Stimulated activated CD4-positive, alpha-beta T cell treated with anti-CD3 and anti-CD28 coated beads, Interleukin-15, amount 100 ng/mL, for 1 hour (primary cell): ENCODE measurements around the gene LITAFD.
"Not testable (repeated sequence)": the region's sequence is repeated elsewhere in the genome, so short reads cannot be mapped to it uniquely, and the experiment has no call there.

Experiments used
- DNase-seq, 2 donors: peaks; one replicate each; pipeline ENCODE4 v3.0.0-alpha.2; 2020; ENCODE audit warnings: low read depth in 1 of 2, low spot score in 1 of 2

The LITAFD gene

GRCh38 chr16:8872071-8872470, 10.1 kb upstream of the LITAFD start:
- no peak for DNase-seq

GRCh38 chr16:8872967-8873865, 8.9 kb upstream of the LITAFD start:
- no peak for DNase-seq

DNA sequence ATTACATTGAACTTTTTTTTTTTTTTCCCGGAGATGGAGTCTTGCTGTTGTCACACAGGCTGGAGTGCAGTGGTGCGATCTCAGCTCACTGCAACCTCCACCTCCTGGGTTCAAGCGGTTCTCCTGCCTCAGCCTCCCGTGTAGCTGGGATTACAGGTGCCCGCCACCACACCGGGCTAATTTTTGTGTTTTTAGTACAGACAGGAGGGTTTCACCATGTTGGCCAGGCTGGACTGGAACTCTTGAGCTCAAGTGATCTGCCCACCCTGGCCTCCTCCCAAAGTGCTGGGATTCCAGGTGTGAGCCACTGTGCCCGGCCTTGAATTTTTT, 8.3 kb upstream of the LITAFD start:
- not testable (repeated sequence) for DNase-seq

DNA sequence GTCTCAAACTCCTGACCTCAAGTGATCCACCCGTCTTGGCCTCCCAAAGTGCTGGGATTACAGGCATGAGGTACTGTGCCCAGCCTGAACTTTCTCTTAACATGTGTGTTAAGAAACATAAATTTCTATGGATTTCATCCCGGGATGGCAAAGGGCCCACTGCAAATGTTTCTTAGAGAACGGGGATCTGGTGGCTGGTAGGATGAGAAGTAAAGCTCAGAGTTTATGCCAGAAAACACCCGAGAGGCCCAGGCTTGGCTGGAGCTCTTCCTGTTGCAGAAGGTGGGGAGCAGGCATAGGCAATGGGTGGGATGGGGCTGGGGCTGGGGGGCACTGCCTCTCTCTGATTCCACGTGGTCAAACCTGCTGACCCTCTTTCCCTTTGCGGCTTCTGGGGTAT, 7.8 kb upstream of the LITAFD start:
- DNase-seq: no peak

- DNase-seq: not testable (repeated sequence)
These were observed 6.8 kb upstream of the LITAFD start for GRCh38 chr16:8875317-8875716.

DNA sequence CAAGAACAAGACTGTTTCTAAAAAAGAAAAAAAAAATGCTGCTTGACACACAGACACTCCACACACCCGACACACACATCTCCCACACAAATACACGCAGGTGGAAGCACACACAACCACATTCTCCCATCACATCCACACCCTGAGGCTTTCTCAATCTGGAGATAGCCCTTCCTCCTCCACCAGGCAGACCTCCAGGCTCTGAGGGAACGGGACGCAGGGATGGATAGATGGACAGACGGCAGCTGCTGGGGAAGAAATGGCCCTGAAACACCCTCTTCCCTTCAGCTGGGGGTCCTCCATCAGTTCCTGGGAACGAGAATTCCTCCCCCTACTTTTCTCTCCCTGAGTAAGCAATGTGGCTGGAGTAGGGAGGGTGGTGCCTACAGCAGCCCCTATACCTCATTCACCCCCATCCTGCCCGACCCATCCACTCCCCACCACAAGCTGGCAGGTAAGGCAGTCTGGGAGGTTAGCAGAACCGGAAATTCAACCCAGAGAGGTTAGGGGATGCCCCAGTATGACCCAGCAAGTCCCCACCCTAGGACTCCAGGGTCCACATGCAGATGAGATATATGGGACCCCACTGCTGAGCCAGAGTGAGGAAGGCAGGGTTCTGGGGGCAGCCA, 4.1 kb upstream of the LITAFD start:
- DNase-seq: no peak

DNA sequence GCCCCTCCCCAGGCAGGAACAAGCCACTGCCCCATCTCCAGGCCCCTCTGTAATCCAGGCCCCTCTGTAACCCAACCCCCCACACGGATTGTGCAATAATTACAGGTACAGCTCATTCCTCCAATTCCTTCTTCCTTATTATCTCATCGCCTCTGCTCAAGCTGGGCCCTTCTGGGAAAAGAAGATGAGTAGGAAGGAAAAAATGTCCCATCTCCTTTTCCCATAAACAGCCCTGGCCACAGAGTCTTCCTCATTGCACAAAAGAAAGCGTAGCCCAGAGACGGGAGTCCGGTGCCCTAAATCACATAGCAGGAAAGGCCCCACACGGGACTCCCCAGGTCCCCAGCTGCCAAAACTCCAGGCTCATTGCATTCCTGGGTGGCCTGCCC, 3.6 kb upstream of the LITAFD start:
- DNase-seq: no peak

DNA sequence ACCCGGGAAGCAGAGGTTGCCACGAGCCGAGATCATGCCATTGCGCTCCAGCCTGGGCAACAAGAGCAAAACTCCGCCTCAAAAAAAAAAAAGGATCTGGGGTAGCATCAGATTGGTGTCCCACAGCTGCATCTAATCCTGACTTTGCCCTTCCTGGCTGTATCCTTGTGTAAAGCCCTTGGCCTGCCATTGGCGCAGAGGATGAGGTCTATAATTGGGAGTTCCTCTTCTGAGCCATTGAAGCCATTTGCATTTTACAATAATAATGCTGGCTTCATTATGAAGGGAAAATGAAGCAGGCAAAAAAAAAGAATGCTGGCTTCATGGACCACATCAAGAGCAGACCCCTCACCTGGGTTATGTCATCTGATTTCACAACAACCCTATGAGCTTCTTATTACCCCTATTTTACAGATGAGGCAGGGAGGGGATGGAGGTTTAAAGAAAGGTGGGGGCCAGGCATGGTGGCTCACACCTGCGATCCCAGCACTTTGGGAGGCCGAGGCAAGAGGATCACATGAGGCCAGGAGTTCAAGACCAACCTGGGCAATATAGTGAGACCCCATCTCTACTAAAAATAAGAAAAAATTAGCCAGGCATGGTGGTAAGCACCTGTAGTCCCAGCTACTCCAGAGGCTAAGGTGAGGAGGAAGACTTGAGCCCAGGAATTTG, 1.2 kb upstream of the LITAFD start:
- DNase-seq: no peak

- DNase-seq: no peak
These were observed 700 bp downstream of the LITAFD start for GRCh38 chr16:8882725-8883377.

GRCh38 chr16:8885674-8886592, 3.8 kb downstream of the LITAFD start:
- DNase-seq: no peak

GRCh38 chr16:8886593-8887430, 4.7 kb downstream of the LITAFD start:
- no peak for DNase-seq

DNA sequence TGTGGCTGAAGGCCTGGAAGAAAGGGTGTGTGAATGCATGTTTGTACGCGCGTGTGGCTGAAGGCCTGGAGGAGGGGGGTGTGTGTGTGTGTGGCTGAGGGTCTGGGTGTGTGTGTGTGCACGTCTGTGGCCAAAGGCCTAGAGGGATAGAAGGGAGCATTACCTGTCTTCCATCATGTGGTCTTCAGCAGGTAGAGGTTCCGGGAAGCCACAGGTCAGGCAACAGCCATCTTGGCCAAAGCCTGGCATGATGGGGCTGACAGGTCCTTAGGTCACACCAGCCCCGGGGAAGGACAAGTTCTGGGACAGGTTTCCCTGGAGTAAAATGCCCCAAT, 5.2 kb downstream of the LITAFD start:
- no peak for DNase-seq

GRCh38 chr16:8887952-8888560, 5.9 kb downstream of the LITAFD start:
- DNase-seq: no peak

- DNase-seq: no peak
These were observed 7.1 kb downstream of the LITAFD start for GRCh38 chr16:8888951-8889892.

DNA sequence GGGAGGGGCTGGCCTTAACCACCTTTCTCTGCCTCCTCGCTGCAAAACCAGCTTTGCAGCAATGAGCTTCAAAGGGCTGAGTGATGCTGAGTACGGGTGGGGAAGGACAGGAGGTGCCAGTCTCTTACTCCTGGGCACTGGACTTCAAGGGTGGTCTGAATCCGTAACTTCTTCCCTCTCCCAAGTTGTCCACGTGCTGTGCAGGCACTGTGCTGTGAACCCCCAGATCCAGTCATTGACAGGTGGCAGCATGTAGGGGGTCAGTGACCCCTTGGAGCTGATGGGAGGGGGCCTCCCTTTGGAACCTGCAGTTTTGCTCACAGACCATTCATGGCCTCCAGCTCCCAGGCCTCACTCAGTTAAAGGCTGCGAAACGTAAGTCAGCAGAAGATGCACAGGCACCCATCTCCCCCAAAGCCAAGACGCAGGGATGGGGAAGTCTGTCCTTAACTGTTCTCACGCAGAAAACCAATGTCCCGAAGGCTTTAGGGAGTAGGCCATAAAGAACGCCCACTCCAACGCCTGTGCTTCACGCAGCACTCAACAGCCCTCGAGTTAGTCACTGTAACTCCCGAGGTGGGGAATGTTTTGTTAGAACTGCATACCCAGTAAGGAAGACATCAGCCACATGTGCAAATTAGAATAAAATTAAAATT, 7.9 kb downstream of the LITAFD start:
- DNase-seq: no peak

DNA sequence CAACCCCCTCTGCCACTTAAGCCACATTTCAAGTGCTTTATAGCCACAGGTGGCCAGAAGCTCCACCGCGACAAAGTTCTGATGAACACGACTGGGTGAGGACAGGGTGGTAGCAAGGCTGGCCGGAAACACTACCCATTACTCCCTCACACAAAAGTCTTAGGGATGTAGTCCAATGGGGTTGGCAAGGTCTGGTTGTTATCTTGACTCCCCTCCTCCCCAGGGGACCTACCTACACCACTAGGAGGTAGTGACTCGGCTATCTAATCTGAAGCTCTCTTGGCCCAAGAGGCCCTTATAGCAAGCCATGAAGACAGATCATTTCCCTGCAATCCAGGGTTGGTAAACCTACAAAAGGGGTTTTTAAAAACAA, 8.4 kb downstream of the LITAFD start:
- DNase-seq: no peak

GRCh38 chr16:8892101-8892575, 10.0 kb downstream of the LITAFD start:
- no peak for DNase-seq

GRCh38 chr16:8893426-8893825, 11.3 kb downstream of the LITAFD start:
- no peak for DNase-seq
